Retinal pigment epithelial cell (primary cell): ENCODE measurements around the gene SSH3.

Experiments used
- DNase-seq: peaks from one replicate; pipeline ENCODE4 v3.0.0-alpha.2; 2010; ENCODE audit warnings: low read depth
- H3K4me3 ChIP-seq: 2 replicates; pipeline ENCODE4 v1.5.1; 2011; ENCODE audit warnings: mild to moderate bottlenecking, low read length, control low read depth, moderate library complexity
- TF ChIP-seq, protein P1 (sequence below): conservative IDR thresholded peaks from 2 replicates; pipeline ENCODE4 v1.5.1; 2011; ENCODE audit warnings: low read depth, low read length, control low read depth, inconsistent platforms

Gene SSH3

DNA sequence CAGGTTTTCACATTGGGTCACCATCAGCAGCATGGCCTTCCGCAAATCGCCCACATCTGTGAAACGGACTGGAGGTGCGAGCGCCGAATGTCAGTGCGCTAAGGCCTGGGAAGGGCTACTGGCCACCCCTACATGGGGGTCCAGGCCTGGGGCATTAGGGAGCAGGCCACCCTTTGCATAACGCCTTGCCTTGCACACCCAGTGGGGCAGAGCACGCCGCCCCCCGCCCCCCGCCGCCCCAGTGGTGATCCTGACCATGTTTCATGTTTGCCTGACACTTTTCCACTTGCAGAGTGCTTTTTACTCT lies 34.4 kb upstream of the SSH3 start:
- no peak overlapping the region for H3K4me3 ChIP-seq
- no peak for DNase-seq
- TF ChIP-seq, protein P1, sequence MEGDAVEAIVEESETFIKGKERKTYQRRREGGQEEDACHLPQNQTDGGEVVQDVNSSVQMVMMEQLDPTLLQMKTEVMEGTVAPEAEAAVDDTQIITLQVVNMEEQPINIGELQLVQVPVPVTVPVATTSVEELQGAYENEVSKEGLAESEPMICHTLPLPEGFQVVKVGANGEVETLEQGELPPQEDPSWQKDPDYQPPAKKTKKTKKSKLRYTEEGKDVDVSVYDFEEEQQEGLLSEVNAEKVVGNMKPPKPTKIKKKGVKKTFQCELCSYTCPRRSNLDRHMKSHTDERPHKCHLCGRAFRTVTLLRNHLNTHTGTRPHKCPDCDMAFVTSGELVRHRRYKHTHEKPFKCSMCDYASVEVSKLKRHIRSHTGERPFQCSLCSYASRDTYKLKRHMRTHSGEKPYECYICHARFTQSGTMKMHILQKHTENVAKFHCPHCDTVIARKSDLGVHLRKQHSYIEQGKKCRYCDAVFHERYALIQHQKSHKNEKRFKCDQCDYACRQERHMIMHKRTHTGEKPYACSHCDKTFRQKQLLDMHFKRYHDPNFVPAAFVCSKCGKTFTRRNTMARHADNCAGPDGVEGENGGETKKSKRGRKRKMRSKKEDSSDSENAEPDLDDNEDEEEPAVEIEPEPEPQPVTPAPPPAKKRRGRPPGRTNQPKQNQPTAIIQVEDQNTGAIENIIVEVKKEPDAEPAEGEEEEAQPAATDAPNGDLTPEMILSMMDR: no peak

DNA sequence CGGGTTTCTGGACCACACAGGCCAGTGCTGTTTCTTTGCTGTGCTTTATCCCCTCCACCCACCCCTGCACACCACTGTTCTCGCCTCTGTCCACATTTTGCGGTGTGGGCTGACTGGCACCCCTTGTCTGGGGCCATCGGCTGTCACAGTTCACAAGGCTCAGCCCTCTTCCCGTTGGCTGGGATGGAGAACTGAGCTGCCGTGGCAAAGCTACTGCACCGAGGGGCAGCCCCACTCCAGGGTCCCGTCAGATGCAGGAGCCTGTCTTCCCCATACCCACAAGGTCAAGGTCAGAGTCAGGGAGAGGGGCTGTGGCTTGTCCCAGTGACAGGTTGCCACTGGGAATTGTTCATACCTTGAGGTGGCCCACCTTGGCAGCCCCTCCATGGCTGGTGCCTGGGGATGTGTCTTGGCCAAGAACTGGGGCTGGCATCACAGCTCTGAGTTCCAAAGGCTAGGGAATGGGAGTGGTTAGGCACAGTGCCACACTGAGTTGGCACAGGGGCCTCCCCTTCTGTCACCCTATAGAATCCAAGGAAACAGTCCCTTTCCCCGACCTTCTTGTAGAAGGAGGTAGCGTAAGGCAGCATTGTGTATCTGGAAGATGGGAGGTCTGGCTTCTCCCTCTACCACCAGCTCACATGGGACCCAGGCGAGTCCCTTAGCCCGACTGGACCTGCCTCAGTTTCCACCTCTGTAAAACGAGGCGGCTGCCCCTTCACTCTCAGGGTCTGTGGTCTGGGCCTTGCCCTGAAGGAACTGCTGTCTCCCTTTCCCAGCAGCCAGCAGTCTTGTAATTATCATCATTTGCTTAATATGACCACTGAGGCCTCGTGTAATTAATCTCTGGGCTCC lies 33.7 kb upstream of the SSH3 start:
- TF ChIP-seq, protein P1: no peak
- H3K4me3 ChIP-seq: no peak overlapping the region

DNA sequence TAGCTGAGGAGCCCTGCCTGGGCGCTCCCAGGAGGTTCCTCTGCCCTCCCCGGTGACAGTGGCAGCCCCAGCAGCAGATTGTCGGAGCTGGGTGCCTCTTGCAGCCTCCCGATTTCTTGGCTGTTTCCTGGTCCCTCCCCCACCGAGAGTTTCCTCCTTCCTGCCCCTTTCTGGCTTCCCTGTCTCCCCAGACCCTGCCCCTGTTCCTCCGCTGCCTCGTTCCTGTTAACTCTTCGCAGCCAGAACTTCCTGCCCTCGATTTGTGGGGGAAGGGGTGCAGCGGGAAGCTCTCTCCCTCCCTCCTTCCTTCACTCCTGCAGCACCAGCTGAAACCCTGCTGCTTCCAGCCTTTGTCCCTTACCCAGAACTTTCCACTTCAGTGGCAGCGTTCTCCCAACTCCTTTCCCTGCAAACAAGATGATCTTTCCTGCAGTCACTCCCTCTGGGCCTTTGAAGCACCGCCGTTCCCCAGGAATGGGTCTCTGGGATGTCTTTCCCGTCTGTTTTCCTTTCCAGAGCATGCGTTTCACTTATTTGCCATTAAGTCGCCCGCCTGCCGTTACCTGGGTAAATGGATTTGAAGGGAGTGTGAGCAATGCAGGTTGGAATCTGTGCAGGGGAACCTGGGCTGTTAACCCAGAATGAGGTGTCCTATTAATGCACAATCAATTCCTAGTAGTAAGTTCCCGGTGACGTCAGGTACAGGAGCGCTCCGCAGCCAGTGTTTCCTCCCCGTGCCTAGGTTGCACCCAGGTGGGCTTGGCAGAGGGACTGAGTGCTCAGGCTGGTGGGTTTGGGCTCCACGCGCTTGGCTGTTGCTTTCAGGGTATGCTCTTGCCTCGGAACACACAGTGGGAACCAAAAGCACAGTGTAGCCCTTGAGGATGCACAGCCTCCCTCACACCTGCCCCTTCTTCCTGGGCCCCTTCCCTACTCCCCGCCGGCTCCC lies 32.8 kb upstream of the SSH3 start:
- H3K4me3 ChIP-seq: no peak overlapping the region
- TF ChIP-seq, protein P1: no peak
- no peak for DNase-seq

More for the DNA sequence above, 33.7 kb upstream of the SSH3 start:
- no peak for DNase-seq

- TF ChIP-seq, protein P1: no peak
- H3K4me3 ChIP-seq: no peak overlapping the region
- no peak for DNase-seq
Measured at GRCh38 chr11:67271205-67271540, 32.2 kb upstream of the SSH3 start.

GRCh38 chr11:67271541-67272284 lies 31.6 kb upstream of the SSH3 start:
- TF ChIP-seq, protein P1: no peak
- no peak overlapping the region for H3K4me3 ChIP-seq
- DNase-seq: no peak

GRCh38 chr11:67272327-67273259 lies 30.7 kb upstream of the SSH3 start:
- DNase-seq: no peak
- TF ChIP-seq, protein P1: no peak
- no peak overlapping the region for H3K4me3 ChIP-seq
